IPS-NIHi11 (cell line): ENCODE results near the gene TET3.
A peak's percentile ranks its signal among the peaks of the same experiment; 100 is the strongest.
"Not testable (repeated sequence)": the region's sequence is repeated elsewhere in the genome, so short reads cannot be mapped to it uniquely, and the experiment has no call there.

Source experiments
- DNase-seq: peaks from one replicate; pipeline ENCODE4 v3.0.0; 2012; ENCODE audit warnings: mixed read lengths, low spot score

The TET3 gene

GRCh38 chr2:73984203-73984921 lies at the start of gene TET3:
TET3 (plus strand) TSS chr2:73984910; CDS start chr2:73986404, 1,494 bp downstream.
- peak; percentile 78 for DNase-seq

GRCh38 chr2:73935641-73936040 lies 49.1 kb upstream of the TET3 start:
- DNase-seq, result no peak

GRCh38 chr2:73937103-73937885 lies 47.4 kb upstream of the TET3 start:
- no peak for DNase-seq

- DNase-seq, result no peak
These were observed 46.8 kb upstream of the TET3 start for GRCh38 chr2:73937899-73938298.

GRCh38 chr2:73938718-73939352 lies 45.9 kb upstream of the TET3 start:
- no peak for DNase-seq

GRCh38 chr2:73939419-73939818 lies 45.3 kb upstream of the TET3 start:
- DNase-seq, result peak; percentile 38

GRCh38 chr2:73940066-73940465 lies 44.6 kb upstream of the TET3 start:
- DNase-seq, result not testable (repeated sequence)

GRCh38 chr2:73942664-73943063 lies 42.0 kb upstream of the TET3 start:
- no peak for DNase-seq

- no peak for DNase-seq
These were observed 40.0 kb upstream of the TET3 start for GRCh38 chr2:73944714-73945113.

- no peak for DNase-seq
These were observed 38.5 kb upstream of the TET3 start for GRCh38 chr2:73946215-73946614.

GRCh38 chr2:73946666-73947065 lies 38.0 kb upstream of the TET3 start:
- no peak for DNase-seq

GRCh38 chr2:73947412-73948018 lies 37.2 kb upstream of the TET3 start:
- no peak for DNase-seq

GRCh38 chr2:73949802-73950201 lies 34.9 kb upstream of the TET3 start:
- DNase-seq, result no peak

GRCh38 chr2:73952499-73953446 lies 31.9 kb upstream of the TET3 start:
- no peak for DNase-seq

GRCh38 chr2:73956218-73956865 lies 28.4 kb upstream of the TET3 start:
- DNase-seq, result no peak

- DNase-seq, result no peak
These were observed 23.4 kb upstream of the TET3 start for GRCh38 chr2:73961274-73961673.

GRCh38 chr2:73961823-73962615 lies 22.7 kb upstream of the TET3 start:
- DNase-seq, result no peak

- no peak for DNase-seq
These were observed 21.9 kb upstream of the TET3 start for GRCh38 chr2:73962798-73963197.

- DNase-seq, result no peak
These were observed 21.2 kb upstream of the TET3 start for GRCh38 chr2:73963385-73964120.
